ENCODE data around the gene SUGCT.

SUGCT gene

GRCh38 chr7:40758590-40758989 is 623.8 kb downstream of the SUGCT start:
- TF ChIP-seq POLR2AphosphoS5 (IDR thresholded peaks at IDR 0.05; ENCODE audit: low read depth, low read length) (no peak), SIN3A (IDR thresholded peaks at IDR 0.05; ENCODE audit: borderline replicate concordance, insufficient read depth, low read length) (no peak), TAF1 (IDR thresholded peaks at IDR 0.05; ENCODE audit: borderline replicate concordance, insufficient read depth, low read length) (no peak), FOXP2 (optimal IDR thresholded peaks at IDR 0.05; ENCODE audit: borderline replicate concordance, extremely low read depth, extremely low read length, insufficient read depth) (no peak), REST (IDR thresholded peaks at IDR 0.05; ENCODE audit: insufficient read depth in 1 of 2, low read depth in 2 of 2, low read length in 2 of 2) (no peak)

- no peak for TF ChIP-seq TAF1 (IDR thresholded peaks at IDR 0.05; ENCODE audit: borderline replicate concordance, insufficient read depth, low read length)
- no peak for TF ChIP-seq FOXP2 (optimal IDR thresholded peaks at IDR 0.05; ENCODE audit: borderline replicate concordance, extremely low read depth, extremely low read length, insufficient read depth)
- no peak for TF ChIP-seq POLR2AphosphoS5 (IDR thresholded peaks at IDR 0.05; ENCODE audit: low read depth, low read length)
- TF ChIP-seq SIN3A (IDR thresholded peaks at IDR 0.05; ENCODE audit: borderline replicate concordance, insufficient read depth, low read length) = no peak
- no peak for TF ChIP-seq REST (IDR thresholded peaks at IDR 0.05; ENCODE audit: insufficient read depth in 1 of 2, low read depth in 2 of 2, low read length in 2 of 2)
These were observed 625.6 kb downstream of the SUGCT start for GRCh38 chr7:40760293-40760964.

- TF ChIP-seq FOXP2 (optimal IDR thresholded peaks at IDR 0.05; ENCODE audit: borderline replicate concordance, extremely low read depth, extremely low read length, insufficient read depth) (no peak), SIN3A (IDR thresholded peaks at IDR 0.05; ENCODE audit: borderline replicate concordance, insufficient read depth, low read length) (no peak), REST (IDR thresholded peaks at IDR 0.05; ENCODE audit: insufficient read depth in 1 of 2, low read depth in 2 of 2, low read length in 2 of 2) (no peak), TAF1 (IDR thresholded peaks at IDR 0.05; ENCODE audit: borderline replicate concordance, insufficient read depth, low read length) (no peak), POLR2AphosphoS5 (IDR thresholded peaks at IDR 0.05; ENCODE audit: low read depth, low read length) (no peak)
These were observed 626.2 kb downstream of the SUGCT start for GRCh38 chr7:40760987-40761386.

- no peak for TF ChIP-seq TAF1 (IDR thresholded peaks at IDR 0.05; ENCODE audit: borderline replicate concordance, insufficient read depth, low read length)
- no peak for TF ChIP-seq FOXP2 (optimal IDR thresholded peaks at IDR 0.05; ENCODE audit: borderline replicate concordance, extremely low read depth, extremely low read length, insufficient read depth)
- no peak for TF ChIP-seq SIN3A (IDR thresholded peaks at IDR 0.05; ENCODE audit: borderline replicate concordance, insufficient read depth, low read length)
- no peak for TF ChIP-seq REST (IDR thresholded peaks at IDR 0.05; ENCODE audit: insufficient read depth in 1 of 2, low read depth in 2 of 2, low read length in 2 of 2)
- no peak for TF ChIP-seq POLR2AphosphoS5 (IDR thresholded peaks at IDR 0.05; ENCODE audit: low read depth, low read length)
These were observed 627.2 kb downstream of the SUGCT start for GRCh38 chr7:40761762-40762560.
